Rectal smooth muscle tissue (tissue), 1 donor: ENCODE results near the gene PRPSAP2.
"Not testable (repeated sequence)": the region's sequence is repeated elsewhere in the genome, so short reads cannot be mapped to it uniquely, and the experiment has no call there.

Source experiments
- H3K27ac ChIP-seq: one replicate; pipeline ENCODE4 v1.7.0; 2013; ENCODE audit warnings: low read depth, low read length, inconsistent platforms
- H3K27me3 ChIP-seq: one replicate; pipeline ENCODE4 v1.7.0; 2013; ENCODE audit warnings: low read length; ENCODE audit not compliant: control insufficient read depth, insufficient read depth
- H3K36me3 ChIP-seq: one replicate; pipeline ENCODE4 v1.7.0; 2013; ENCODE audit warnings: low read length; ENCODE audit not compliant: control insufficient read depth, insufficient read depth
- H3K4me1 ChIP-seq: one replicate; pipeline ENCODE4 v1.7.0; 2013; ENCODE audit warnings: low read length; ENCODE audit not compliant: control insufficient read depth, insufficient read depth
- H3K4me3 ChIP-seq: one replicate; pipeline ENCODE4 v1.7.0; 2013; ENCODE audit warnings: low read length
- H3K9ac ChIP-seq: one replicate; pipeline ENCODE4 v1.7.0; 2013; ENCODE audit warnings: low read length

The PRPSAP2 gene

GRCh38 chr17:18858567-18859245 lies 775 bp downstream of the PRPSAP2 start:
- Histone ChIP-seq H3K9ac (peak overlapping the region; percentile 66), H3K27ac (peak overlapping the region; percentile 80), H3K4me3 (peak overlapping the region; percentile 67), H3K36me3 (no peaks in the 10 kb centered on the region), H3K4me1 (peaks cover 10% of the 10 kb centered on the region), H3K27me3 (no peaks in the 10 kb centered on the region)

DNA sequence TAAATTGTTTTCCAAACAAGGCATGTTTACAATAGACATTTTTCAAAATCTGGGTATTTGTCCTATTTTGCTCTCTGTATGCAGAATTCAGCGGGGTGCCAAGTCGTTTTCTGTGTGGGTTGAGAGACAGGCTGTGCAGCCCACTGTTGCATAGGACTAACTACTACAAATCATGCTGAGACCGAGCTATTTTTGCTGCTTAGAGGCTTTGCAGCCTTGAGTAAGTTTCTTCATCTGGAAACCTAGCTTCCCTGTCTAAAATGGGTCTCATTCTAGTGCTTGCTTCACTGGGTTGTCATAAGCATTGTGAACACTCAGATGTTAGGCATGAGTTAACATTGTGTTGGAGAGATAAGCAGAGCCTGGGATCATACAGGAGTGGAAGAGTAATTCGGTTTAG lies 1.3 kb downstream of the PRPSAP2 start:
- Histone ChIP-seq H3K4me1 (peaks cover 10% of the 10 kb centered on the region), H3K27me3 (no peaks in the 10 kb centered on the region), H3K4me3 (no peak overlapping the region), H3K36me3 (no peaks in the 10 kb centered on the region), H3K27ac (no peak overlapping the region), H3K9ac (no peak overlapping the region)

GRCh38 chr17:18860161-18860972 lies 2.4 kb downstream of the PRPSAP2 start:
- H3K36me3 ChIP-seq: no peaks in the 10 kb centered on the region
- no peak overlapping the region for H3K27ac ChIP-seq
- H3K4me1 ChIP-seq: peaks cover 10% of the 10 kb centered on the region
- H3K4me3 ChIP-seq: no peak overlapping the region
- no peaks in the 10 kb centered on the region for H3K27me3 ChIP-seq
- no peak overlapping the region for H3K9ac ChIP-seq

GRCh38 chr17:18862011-18862410 lies 4.1 kb downstream of the PRPSAP2 start:
- Histone ChIP-seq H3K27me3 (no peaks in the 10 kb centered on the region), H3K4me3 (no peak overlapping the region), H3K36me3 (no peaks in the 10 kb centered on the region), H3K9ac (no peak overlapping the region), H3K27ac (no peak overlapping the region), H3K4me1 (peaks cover 7% of the 10 kb centered on the region)

DNA sequence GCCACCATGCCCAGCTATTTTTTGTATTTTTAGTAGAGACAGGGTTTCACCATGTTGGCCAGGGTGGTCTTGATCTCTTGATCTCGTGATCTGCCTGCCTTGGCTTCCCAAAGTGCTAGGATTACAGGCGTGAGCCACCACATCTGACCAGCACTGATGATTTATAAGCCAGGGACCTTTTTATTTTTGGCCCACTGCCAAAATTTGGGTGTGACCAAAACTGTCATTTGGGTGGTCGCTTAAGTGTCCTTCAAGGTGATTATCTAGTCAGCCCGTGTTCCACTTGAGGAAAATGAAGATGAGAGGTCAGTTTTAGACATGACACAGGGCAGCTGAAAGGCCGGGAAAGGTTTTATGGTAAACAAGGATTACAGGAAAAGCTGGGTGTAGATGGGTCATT lies 7.1 kb downstream of the PRPSAP2 start:
- H3K9ac ChIP-seq, H3K27ac ChIP-seq, H3K27me3 ChIP-seq, H3K4me3 ChIP-seq, H3K36me3 ChIP-seq, H3K4me1 ChIP-seq: not testable (repeated sequence)

DNA sequence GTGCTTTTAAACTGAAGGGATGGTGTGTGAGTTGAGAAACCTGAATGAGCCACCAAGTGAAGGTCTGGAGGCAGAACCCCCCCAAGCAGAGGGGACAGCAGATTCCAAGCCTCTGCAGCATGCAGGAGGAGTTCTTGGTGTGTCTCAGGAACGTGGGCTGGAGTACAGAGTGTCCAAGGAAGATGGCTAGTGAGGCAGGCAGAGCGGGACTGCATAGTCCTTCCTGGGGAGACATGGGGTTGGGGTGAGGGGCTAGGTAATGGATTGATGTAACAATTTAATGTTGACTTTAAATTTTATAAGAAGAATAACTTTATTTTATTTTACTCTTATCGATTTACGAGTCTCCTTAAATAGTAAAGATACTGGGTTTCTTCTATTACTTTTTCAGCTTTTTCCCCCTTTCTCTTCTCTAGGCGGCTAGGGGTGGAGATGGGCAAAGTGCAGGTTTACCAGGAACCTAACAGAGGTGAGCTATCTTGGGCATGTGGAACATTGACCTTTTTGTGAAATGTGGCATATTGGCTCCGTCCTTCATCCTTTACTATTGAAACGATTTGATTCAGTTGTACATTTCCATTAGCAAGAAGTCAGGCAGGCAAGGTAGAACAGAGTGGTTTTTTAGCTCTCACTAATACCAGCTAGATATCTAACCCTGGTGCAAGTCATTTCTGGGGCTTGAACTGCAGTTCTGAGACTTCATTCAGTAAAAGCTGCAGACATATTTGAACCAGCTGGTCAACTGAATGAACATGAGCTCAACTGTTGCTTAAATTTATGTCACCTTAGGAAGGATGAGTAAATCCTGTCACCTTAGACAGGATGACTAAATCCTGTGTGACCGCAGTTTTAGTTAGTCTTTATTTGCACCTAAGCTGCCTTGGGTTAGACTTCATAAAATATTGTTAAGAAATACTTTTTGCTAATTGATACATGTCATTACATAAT lies 9.2 kb downstream of the PRPSAP2 start:
- Histone ChIP-seq H3K27ac (no peak overlapping the region), H3K4me1 (no peaks in the 10 kb centered on the region), H3K36me3 (peaks cover 3% of the 10 kb centered on the region), H3K4me3 (no peak overlapping the region), H3K27me3 (no peaks in the 10 kb centered on the region), H3K9ac (no peak overlapping the region)

GRCh38 chr17:18877104-18877645 lies 19.2 kb downstream of the PRPSAP2 start:
- Histone ChIP-seq H3K27me3 (no peaks in the 10 kb centered on the region), H3K9ac (no peak overlapping the region), H3K36me3 (peaks cover 21% of the 10 kb centered on the region), H3K27ac (no peak overlapping the region), H3K4me3 (no peak overlapping the region), H3K4me1 (no peaks in the 10 kb centered on the region)

GRCh38 chr17:18888766-18889290 lies 30.9 kb downstream of the PRPSAP2 start:
- Histone ChIP-seq H3K4me3 (no peak overlapping the region), H3K9ac (no peak overlapping the region), H3K4me1 (peaks cover 3% of the 10 kb centered on the region), H3K27me3 (no peaks in the 10 kb centered on the region), H3K27ac (no peak overlapping the region), H3K36me3 (peaks cover 3% of the 10 kb centered on the region)

DNA sequence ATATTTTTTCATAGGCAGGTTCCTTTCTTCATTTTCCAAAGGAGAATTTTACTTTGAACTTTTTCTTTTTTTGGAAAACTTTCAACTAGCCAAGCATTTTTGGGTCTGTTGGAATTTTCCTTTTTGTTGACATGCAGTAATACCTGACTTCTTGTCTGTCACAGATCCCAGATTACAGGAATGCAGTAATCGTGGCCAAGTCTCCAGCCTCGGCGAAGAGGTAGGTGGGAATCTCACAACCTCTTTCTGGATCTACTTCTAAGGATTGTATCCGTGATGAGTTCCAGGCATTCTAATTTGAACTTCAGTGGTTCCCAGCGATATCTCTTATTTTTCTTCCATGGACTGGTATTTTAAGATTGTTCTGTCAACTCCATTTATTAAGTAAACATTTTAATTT lies 31.7 kb downstream of the PRPSAP2 start:
- Histone ChIP-seq H3K36me3 (peaks cover 3% of the 10 kb centered on the region), H3K4me3 (no peak overlapping the region), H3K9ac (no peak overlapping the region), H3K27me3 (no peaks in the 10 kb centered on the region), H3K27ac (no peak overlapping the region), H3K4me1 (peaks cover 3% of the 10 kb centered on the region)

- H3K36me3 ChIP-seq: peaks cover 6% of the 10 kb centered on the region
- H3K4me3 ChIP-seq: no peak overlapping the region
- H3K4me1 ChIP-seq: peaks cover 3% of the 10 kb centered on the region
- no peaks in the 10 kb centered on the region for H3K27me3 ChIP-seq
- H3K9ac ChIP-seq: no peak overlapping the region
- H3K27ac ChIP-seq: no peak overlapping the region
These were observed 33.6 kb downstream of the PRPSAP2 start for GRCh38 chr17:18891541-18891940.

DNA sequence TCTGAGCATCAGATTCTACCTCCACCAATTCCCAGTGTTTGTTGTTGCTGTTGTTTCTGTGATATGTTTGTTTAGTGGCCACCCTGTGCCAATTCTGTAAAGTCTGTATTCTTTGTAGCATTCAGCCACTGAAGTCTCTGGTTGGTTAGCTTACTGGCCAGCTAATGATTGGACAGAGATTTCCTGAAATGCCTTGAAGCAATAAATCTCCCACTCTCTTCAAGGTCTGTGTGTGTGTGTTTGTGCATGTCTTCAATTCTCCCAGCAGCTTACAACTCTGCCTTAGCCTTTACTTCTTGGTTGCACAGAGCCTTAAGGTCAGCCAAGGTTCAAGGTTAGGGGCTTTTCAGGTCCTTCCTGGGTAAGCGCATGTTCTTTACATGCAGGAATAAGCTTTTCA lies 38.2 kb downstream of the PRPSAP2 start:
- peaks cover 9% of the 10 kb centered on the region for H3K36me3 ChIP-seq
- no peak overlapping the region for H3K4me3 ChIP-seq
- H3K27ac ChIP-seq: no peak overlapping the region

GRCh38 chr17:18896947-18897346 lies 39.0 kb downstream of the PRPSAP2 start:
- no peak overlapping the region for H3K9ac ChIP-seq
- H3K27ac ChIP-seq: no peak overlapping the region
- no peak overlapping the region for H3K4me3 ChIP-seq
- H3K4me1 ChIP-seq: no peaks in the 10 kb centered on the region
- H3K36me3 ChIP-seq: peaks cover 7% of the 10 kb centered on the region
- no peaks in the 10 kb centered on the region for H3K27me3 ChIP-seq

More for the DNA sequence above, 38.2 kb downstream of the PRPSAP2 start:
- no peaks in the 10 kb centered on the region for H3K27me3 ChIP-seq
- H3K4me1 ChIP-seq: no peaks in the 10 kb centered on the region
- no peak overlapping the region for H3K9ac ChIP-seq
